A673 (cell line): ENCODE data around the gene ZNF786. TPM values are rescaled to one million over a fixed set of nuclear protein-coding genes. Genes with fewer than 3 reads are reported as not detected.

Source experiments
- BruUV-seq: library from RNA; stranded (reverse); fragments of 400-500 nt; replicated peaks from 2 replicates; lab custom pipeline; 2021; lab: Mats Ljungman, UMichigan
- CTCF ChIA-PET: fragments of 300-600 bp; sonication (Branson Sonifier 250); formaldehyde crosslinking; loops from one replicate; lab custom pipeline; 2022; ENCODE audit warnings: antibody characterized with exemption; lab: Charles Lee
- POLR2A ChIA-PET: fragments of 300-600 bp; sonication (Branson Sonifier 250); formaldehyde crosslinking; loops from one replicate; lab custom pipeline; 2022; ENCODE audit warnings: antibody characterized with exemption; ENCODE audit not compliant: low non-redundant PET; lab: Charles Lee
- DNase-seq: peaks from one replicate; pipeline ENCODE4 v3.0.0-alpha.2; 2015; ENCODE audit warnings: low spot score
- H3K27ac ChIP-seq: fragments of 200-600 bp; sonication (generic); 2 replicates; pipeline ENCODE4 v1.5.1; 2016; ENCODE audit warnings: mixed run types, low read depth, mild to moderate bottlenecking, mixed read lengths, antibody characterized with exemption, low read length; ENCODE audit not compliant: poor library complexity, severe bottlenecking
- H3K27me3 ChIP-seq: fragments of 200-600 bp; sonication (generic); replicated peaks from 2 replicates; pipeline ENCODE4 v1.6.1; 2017; ENCODE audit warnings: mixed run types, low read depth, mild to moderate bottlenecking, mixed read lengths, antibody characterized with exemption, low read length; ENCODE audit not compliant: insufficient read depth, poor library complexity
- H3K36me3 ChIP-seq: fragments of 200-600 bp; sonication (generic); 2 replicates; pipeline ENCODE4 v1.6.1; 2016; ENCODE audit warnings: mixed run types, mild to moderate bottlenecking, mixed read lengths, antibody characterized with exemption, low read length; ENCODE audit not compliant: insufficient read depth, poor library complexity, severe bottlenecking
- H3K4me1 ChIP-seq: fragments of 200-600 bp; sonication (generic); 2 replicates; pipeline ENCODE4 v1.6.1; 2017; ENCODE audit warnings: mixed run types, mild to moderate bottlenecking, mixed read lengths, antibody characterized with exemption, low read length; ENCODE audit not compliant: insufficient read depth, poor library complexity, severe bottlenecking
- H3K4me3 ChIP-seq: fragments of 200-600 bp; sonication (generic); 2 replicates; pipeline ENCODE4 v1.5.1; 2016; ENCODE audit warnings: low read depth, mixed run types, mild to moderate bottlenecking, mixed read lengths, low read length; ENCODE audit not compliant: poor library complexity, severe bottlenecking
- H3K9me3 ChIP-seq: fragments of 200-600 bp; sonication (generic); 2 replicates; pipeline ENCODE4 v1.6.1; 2016; ENCODE audit warnings: mixed run types, low read depth, mild to moderate bottlenecking, mixed read lengths, antibody characterized with exemption, low read length; ENCODE audit not compliant: poor library complexity, severe bottlenecking
- EZH2 ChIP-seq: fragments of 200-600 bp; sonication (generic); IDR thresholded peaks from 2 replicates; pipeline ENCODE4 v1.6.1; 2017; ENCODE audit warnings: borderline replicate concordance, low read depth, mild to moderate bottlenecking, mixed read lengths, antibody characterized with exemption, low read length; ENCODE audit not compliant: poor library complexity, severe bottlenecking
- intact Hi-C: fragments of 100-400 bp; cut with micrococcal nuclease; formaldehyde crosslinking; loops from one replicate; pipeline ENCODE4 v1.10.0; 2022; ENCODE audit not compliant: unreplicated experiment
- total RNA-seq: library from RNA; stranded (reverse); gene quantifications from 2 replicates; pipeline ENCODE4 v1.2.3, GENCODE V29; 2021
- TF ChIP-seq, protein P1 (sequence below): fragments of 300-800, 200-600 bp; sonication (generic); conservative IDR thresholded peaks from 2 replicates; pipeline ENCODE4 v1.5.1; 2017; ENCODE audit warnings: low read depth, mild to moderate bottlenecking, antibody characterized with exemption, low read length, moderate library complexity, mixed read lengths

ZNF786 gene
- total RNA-seq, 1 experiment from 2014 or later = 9.8 TPM

DNA sequence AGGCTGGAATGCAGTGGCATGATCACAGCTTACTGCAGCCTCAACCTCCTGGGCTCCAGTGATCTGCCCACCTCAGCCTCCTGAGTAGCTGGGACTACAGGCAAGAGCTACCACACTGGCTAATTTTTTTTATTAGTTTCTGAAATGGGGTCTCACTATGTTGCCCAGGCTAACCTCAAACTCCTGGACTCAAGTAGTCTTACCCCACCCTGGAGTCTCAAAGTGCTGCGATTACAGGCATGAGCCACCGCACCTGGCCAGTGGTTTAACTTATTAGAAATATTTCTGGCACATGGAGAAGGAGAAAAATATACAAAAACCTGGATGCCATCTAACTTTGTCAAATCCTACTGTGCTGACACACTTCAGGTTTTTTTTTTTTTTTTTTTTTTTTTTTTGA is 15.2 kb downstream of the ZNF786 start:
- TF ChIP-seq, protein P1, sequence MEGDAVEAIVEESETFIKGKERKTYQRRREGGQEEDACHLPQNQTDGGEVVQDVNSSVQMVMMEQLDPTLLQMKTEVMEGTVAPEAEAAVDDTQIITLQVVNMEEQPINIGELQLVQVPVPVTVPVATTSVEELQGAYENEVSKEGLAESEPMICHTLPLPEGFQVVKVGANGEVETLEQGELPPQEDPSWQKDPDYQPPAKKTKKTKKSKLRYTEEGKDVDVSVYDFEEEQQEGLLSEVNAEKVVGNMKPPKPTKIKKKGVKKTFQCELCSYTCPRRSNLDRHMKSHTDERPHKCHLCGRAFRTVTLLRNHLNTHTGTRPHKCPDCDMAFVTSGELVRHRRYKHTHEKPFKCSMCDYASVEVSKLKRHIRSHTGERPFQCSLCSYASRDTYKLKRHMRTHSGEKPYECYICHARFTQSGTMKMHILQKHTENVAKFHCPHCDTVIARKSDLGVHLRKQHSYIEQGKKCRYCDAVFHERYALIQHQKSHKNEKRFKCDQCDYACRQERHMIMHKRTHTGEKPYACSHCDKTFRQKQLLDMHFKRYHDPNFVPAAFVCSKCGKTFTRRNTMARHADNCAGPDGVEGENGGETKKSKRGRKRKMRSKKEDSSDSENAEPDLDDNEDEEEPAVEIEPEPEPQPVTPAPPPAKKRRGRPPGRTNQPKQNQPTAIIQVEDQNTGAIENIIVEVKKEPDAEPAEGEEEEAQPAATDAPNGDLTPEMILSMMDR = no peak
- no peak for TF ChIP-seq EZH2
- Histone ChIP-seq H3K27ac (no peak overlapping the region), H3K27me3 (no peaks in the 10 kb centered on the region), H3K4me3 (no peak overlapping the region), H3K36me3 (peaks cover 17% of the 10 kb centered on the region), H3K4me1 (no peaks in the 10 kb centered on the region), H3K9me3 (no peaks in the 10 kb centered on the region)
- intact Hi-C loops = no loop called here
- POLR2A ChIA-PET = no interaction called here
- BruUV-seq = no TSS peak
- CTCF ChIA-PET = no interaction called here
- DNase-seq = no peak

GRCh38 chr7:149074116-149074885 is 16.2 kb downstream of the ZNF786 start:
- Histone ChIP-seq H3K36me3 (peaks cover 24% of the 10 kb centered on the region), H3K4me1 (no peaks in the 10 kb centered on the region), H3K4me3 (no peak overlapping the region), H3K27me3 (no peaks in the 10 kb centered on the region), H3K9me3 (no peaks in the 10 kb centered on the region), H3K27ac (no peak overlapping the region)
- no peak for DNase-seq
- BruUV-seq = no TSS peak
- no peak for TF ChIP-seq EZH2
- TF ChIP-seq, protein P1 = no peak
- POLR2A ChIA-PET = no interaction called here
- CTCF ChIA-PET = no interaction called here
- intact Hi-C loops = no loop called here

- POLR2A ChIA-PET = no interaction called here
- CTCF ChIA-PET = no interaction called here
- DNase-seq = no peak
- H3K27ac ChIP-seq = no peak overlapping the region
- H3K4me3 ChIP-seq = no peak overlapping the region
- intact Hi-C loops = no loop called here
- H3K36me3 ChIP-seq = peaks cover 24% of the 10 kb centered on the region
- no peaks in the 10 kb centered on the region for H3K4me1 ChIP-seq
- H3K27me3 ChIP-seq = no peaks in the 10 kb centered on the region
- no TSS peak for BruUV-seq
- H3K9me3 ChIP-seq = no peaks in the 10 kb centered on the region
- no peak for TF ChIP-seq EZH2
- TF ChIP-seq, protein P1 = no peak
Measured at GRCh38 chr7:149072438-149072775, 18.1 kb downstream of the ZNF786 start.
